Activated CD4-positive, CD25-positive, alpha-beta regulatory T cell treated with anti-CD3 and anti-CD28 coated beads, Interleukin-2, amount 50 U/mL, for 16 hours (primary cell): Measurements from ENCODE around the gene MIP.
"Not testable (repeated sequence)": the region's sequence is repeated elsewhere in the genome, so short reads cannot be mapped to it uniquely, and the experiment has no call there.

Experiments
- DNase-seq: peaks from one replicate; pipeline ENCODE4 v3.0.0-alpha.2; 2020; ENCODE audit warnings: low read depth, low spot score

Gene MIP

GRCh38 chr12:56454557-56454956 is at the start of gene MIP:
Gene MIP (minus strand): TSS chr12:56454657. CDS start chr12:56454613, 44 bp downstream.
- no peak for DNase-seq

DNA sequence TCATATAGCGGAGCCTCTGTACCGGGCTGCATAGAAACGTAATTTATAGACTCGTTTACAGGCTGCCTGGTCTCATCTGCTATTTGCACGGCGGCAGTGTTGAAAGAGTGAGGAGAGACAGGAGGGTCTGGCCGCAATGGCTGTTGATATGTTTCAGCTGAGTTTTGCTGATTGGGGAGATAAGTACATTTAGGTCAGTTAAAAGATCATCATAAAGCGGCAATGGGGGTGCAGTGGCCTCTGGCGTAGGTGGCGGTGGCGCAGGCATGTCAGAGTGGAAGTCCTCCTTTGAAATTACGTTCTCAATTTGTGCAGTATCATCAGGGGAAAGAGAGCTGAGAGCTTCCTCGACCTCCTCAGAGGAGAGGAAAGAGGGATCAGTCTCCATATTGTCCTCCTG is 45.4 kb upstream of the MIP start:
- not testable (repeated sequence) for DNase-seq

- DNase-seq: not testable (repeated sequence)
These were observed 45.0 kb upstream of the MIP start for GRCh38 chr12:56499452-56499851.

- not testable (repeated sequence) for DNase-seq
These were observed 43.9 kb upstream of the MIP start for GRCh38 chr12:56498126-56498902.

DNA sequence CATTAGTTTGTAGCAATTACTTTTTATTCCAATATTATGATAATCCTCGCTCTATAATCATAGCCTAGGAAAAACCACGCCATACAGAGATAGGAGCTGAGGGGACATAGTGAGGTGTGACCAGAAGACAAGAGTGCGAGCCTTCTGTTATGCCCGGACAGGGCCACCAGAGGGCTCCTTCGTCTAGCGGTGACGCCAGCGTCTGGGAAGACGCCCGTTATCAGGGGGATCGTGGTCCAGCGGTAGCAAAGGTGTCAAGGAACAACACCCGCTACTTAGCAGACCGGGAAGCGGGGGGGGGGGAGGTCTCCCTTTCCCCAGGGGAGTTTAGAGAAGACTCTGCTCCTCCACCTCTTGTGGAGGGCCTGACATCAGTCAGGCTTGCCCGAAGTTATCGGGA is 42.2 kb upstream of the MIP start:
- peak; percentile 24 for DNase-seq

GRCh38 chr12:56494481-56494880 is 40.0 kb upstream of the MIP start:
- not testable (repeated sequence) for DNase-seq

GRCh38 chr12:56494106-56494415 is 39.6 kb upstream of the MIP start:
- not testable (repeated sequence) for DNase-seq

GRCh38 chr12:56493409-56494105 is 39.1 kb upstream of the MIP start:
- DNase-seq: not testable (repeated sequence)

GRCh38 chr12:56490360-56490759 is 35.9 kb upstream of the MIP start:
- no peak for DNase-seq

- DNase-seq: peak; percentile 46
These were observed 33.8 kb upstream of the MIP start, which contains the start of gene GLS2 for GRCh38 chr12:56488041-56488955. Gene GLS2 (minus strand): TSS chr12:56488161. CDS start chr12:56488118, 43 bp downstream.

DNA sequence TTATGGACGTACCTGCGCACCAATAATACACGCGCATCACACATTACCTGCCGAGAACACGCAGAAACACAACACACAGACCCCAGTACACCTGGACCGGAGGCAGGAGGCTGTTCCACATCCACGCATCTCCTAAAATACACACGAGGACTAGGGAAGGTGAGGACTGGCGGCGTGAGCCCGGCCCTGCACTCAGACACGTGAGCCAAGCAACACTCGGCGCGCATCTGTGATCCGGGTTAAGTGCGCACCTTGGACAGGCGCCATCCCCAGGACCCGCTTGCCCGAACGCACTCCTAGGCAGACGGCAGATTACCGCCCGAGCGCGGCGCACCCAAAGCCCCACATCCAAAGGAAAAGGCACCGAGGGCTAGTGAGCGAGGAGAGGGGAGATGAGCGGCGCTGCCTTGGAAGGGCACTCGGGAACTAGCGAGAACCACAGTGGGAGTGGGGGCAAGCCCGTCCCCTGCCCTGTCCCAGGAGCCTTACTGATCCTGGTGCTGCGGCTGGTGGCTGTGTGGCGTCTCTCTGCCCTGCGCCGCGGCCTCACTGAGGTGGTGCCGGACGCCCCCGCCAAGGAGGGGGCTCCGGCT is 33.1 kb upstream of the MIP start:
- no peak for DNase-seq

DNA sequence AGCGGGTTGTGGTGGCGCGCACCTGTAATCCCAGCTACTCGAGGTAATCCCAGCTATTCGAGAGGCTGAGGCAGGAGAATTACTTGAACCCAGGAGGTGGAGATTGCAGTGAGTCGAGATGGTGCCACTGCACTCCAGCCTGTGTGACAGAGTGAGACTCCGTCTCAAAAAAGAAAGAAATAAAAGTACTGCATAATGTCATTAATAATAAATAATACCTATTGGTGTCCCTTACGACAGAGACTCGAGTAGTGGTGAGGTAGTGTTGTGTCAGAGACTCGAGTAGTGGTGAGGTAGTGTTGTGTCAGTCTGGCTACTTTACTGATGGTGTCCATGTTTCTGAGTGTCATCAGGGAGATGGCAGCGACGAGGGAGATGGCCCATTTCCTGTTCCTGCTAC is 32.2 kb upstream of the MIP start:
- no peak for DNase-seq

- DNase-seq: no peak
These were observed 30.1 kb upstream of the MIP start for GRCh38 chr12:56484566-56484965.

DNA sequence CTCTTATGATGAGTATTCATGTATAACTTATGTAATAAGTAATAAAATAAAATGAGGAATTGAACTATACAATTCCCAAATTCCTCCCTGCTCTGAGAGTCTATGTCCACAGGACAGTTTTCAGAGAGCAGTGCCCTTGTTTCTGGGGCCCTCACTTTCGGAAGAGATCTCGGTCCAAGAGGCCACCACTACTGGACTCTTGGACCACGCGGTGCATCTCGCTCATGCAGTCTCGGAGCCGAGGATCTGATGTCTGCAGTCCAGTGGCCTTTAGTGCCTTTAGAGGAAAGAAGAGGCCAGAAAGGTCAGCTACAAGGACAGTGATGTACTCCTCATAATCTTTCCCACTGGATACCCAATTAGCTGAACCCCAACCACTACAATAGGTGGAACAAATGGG is 25.2 kb upstream of the MIP start:
- no peak for DNase-seq

- no peak for DNase-seq
These were observed 23.2 kb upstream of the MIP start for GRCh38 chr12:56477521-56478225.

- DNase-seq: no peak
These were observed 22.5 kb upstream of the MIP start for GRCh38 chr12:56476972-56477432.

DNA sequence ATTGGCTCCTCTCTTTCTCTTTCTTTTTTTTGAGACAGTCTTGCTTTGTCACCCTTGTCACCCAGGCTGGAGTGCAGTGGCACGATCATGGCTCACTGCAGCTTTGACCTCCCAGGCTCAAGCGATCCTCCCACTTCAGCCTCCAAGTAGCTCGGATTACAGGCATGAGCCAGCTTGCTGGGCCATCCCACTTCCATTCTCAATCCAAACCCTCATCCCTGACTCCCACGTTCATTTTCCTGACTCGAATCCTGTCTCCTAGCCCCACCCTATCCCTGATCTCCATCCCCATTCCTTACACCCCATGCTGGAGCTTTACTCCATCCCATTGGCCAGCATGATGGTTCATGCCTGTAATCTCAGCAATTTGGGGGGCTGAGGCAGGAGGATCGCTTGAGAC is 21.7 kb upstream of the MIP start:
- no peak for DNase-seq

- DNase-seq: no peak
These were observed 19.9 kb upstream of the MIP start for GRCh38 chr12:56474389-56474788.

- DNase-seq: no peak
These were observed 14.8 kb upstream of the MIP start for GRCh38 chr12:56469007-56469930.
